Mesenchymal stem cell (in vitro differentiated cells and primary cell): ENCODE measurements around the gene NTNG2.
"Not testable (repeated sequence)": the region's sequence is repeated elsewhere in the genome, so short reads cannot be mapped to it uniquely, and the experiment has no call there.

Source experiments
- DNase-seq: peaks from one replicate; pipeline ENCODE4 v3.0.0-alpha.2; 2013
- H2AFZ ChIP-seq: one replicate; pipeline ENCODE4 v1.6.1; 2013; ENCODE audit warnings: low read depth, mild to moderate bottlenecking, control low read depth, inconsistent platforms, low read length, moderate library complexity
- H2AK5ac ChIP-seq: 2 replicates; pipeline ENCODE4 v1.6.1; 2013; ENCODE audit warnings: low read length, moderate library complexity, mild to moderate bottlenecking, inconsistent platforms; ENCODE audit not compliant: severe bottlenecking
- H2BK120ac ChIP-seq: one replicate; pipeline ENCODE4 v1.6.1; 2013; ENCODE audit warnings: low read depth, mild to moderate bottlenecking, inconsistent platforms, low read length, moderate library complexity
- H2BK12ac ChIP-seq, 2 experiments: one replicate each; pipeline ENCODE4 v1.6.1; 2013; ENCODE audit warnings: inconsistent platforms in 2 of 2, low read length in 2 of 2, mild to moderate bottlenecking in 2 of 2, moderate library complexity in 2 of 2, control low read depth in 1 of 2
- H2BK15ac ChIP-seq: one replicate; pipeline ENCODE4 v1.6.1; 2013; ENCODE audit warnings: mild to moderate bottlenecking, low read depth, inconsistent platforms; ENCODE audit not compliant: poor library complexity, severe bottlenecking
- H2BK5ac ChIP-seq: 2 replicates; pipeline ENCODE4 v1.6.1; 2013; ENCODE audit warnings: low read depth, mild to moderate bottlenecking, low read length, control low read depth, inconsistent platforms; ENCODE audit not compliant: poor library complexity, severe bottlenecking
- H3K14ac ChIP-seq, 2 experiments: one replicate each; pipeline ENCODE4 v1.6.1; 2013; ENCODE audit warnings: inconsistent platforms in 2 of 2, low read length in 2 of 2, control low read depth in 1 of 2, mild to moderate bottlenecking in 1 of 2, moderate library complexity in 1 of 2
- H3K18ac ChIP-seq, 2 experiments: one replicate each; pipeline ENCODE4 v1.6.1; 2013; ENCODE audit warnings: inconsistent platforms in 2 of 2, low read length in 2 of 2, control low read depth in 1 of 2, low read depth in 1 of 2, mild to moderate bottlenecking in 1 of 2
- H3K23ac ChIP-seq, 2 experiments: one replicate each; pipeline ENCODE4 v1.6.1; 2013; ENCODE audit warnings: inconsistent platforms in 2 of 2, low read length in 2 of 2, mild to moderate bottlenecking in 2 of 2, moderate library complexity in 2 of 2, control low read depth in 1 of 2
- H3K27ac ChIP-seq: 2 replicates; pipeline ENCODE4 v1.5.1; 2013; ENCODE audit warnings: mild to moderate bottlenecking, moderate library complexity, low read length, control low read depth, inconsistent platforms; ENCODE audit not compliant: poor library complexity, severe bottlenecking
- H3K27me3 ChIP-seq, 2 experiments: 2 replicates each; pipeline versions ENCODE4 v1.6.1 to v1.7.0; 2013; ENCODE audit warnings: low read length in 2 of 2, mild to moderate bottlenecking in 2 of 2, moderate library complexity in 2 of 2, control low read depth in 1 of 2, inconsistent platforms in 1 of 2; ENCODE audit not compliant: control insufficient read depth in 1 of 2, insufficient read depth in 1 of 2
- H3K36me3 ChIP-seq, 2 experiments: 2 replicates each; pipeline versions ENCODE4 v1.6.1 to v1.7.0; 2013; ENCODE audit warnings: low read length in 2 of 2, control low read depth in 1 of 2, inconsistent platforms in 1 of 2, low read depth in 1 of 2, mild to moderate bottlenecking in 1 of 2; ENCODE audit not compliant: insufficient read depth in 2 of 2, control insufficient read depth in 1 of 2
- H3K4ac ChIP-seq, 2 experiments: one replicate each; pipeline ENCODE4 v1.6.1; 2013; ENCODE audit warnings: inconsistent platforms in 2 of 2, low read length in 2 of 2, mild to moderate bottlenecking in 2 of 2, moderate library complexity in 2 of 2, control low read depth in 1 of 2, low read depth in 1 of 2
- H3K4me1 ChIP-seq: 2 replicates; pipeline ENCODE4 v1.6.1; 2013; ENCODE audit warnings: low read depth, low read length, control low read depth; ENCODE audit not compliant: control insufficient read depth, insufficient read depth
- H3K4me2 ChIP-seq: 2 replicates; pipeline ENCODE4 v1.6.1; 2013; ENCODE audit warnings: low read length, mild to moderate bottlenecking, inconsistent platforms; ENCODE audit not compliant: poor library complexity, severe bottlenecking
- H3K4me3 ChIP-seq, 2 experiments: 2 replicates each; pipeline versions ENCODE4 v1.5.1 to v1.7.0; 2013; ENCODE audit warnings: low read length in 2 of 2, mild to moderate bottlenecking in 2 of 2, control low read depth in 1 of 2, low read depth in 1 of 2; ENCODE audit not compliant: insufficient read depth in 1 of 2
- H3K79me1 ChIP-seq: replicated peaks from 2 replicates; pipeline ENCODE4 v1.6.1; 2013; ENCODE audit warnings: mild to moderate bottlenecking, control low read depth, low read length, inconsistent platforms; ENCODE audit not compliant: poor library complexity, severe bottlenecking
- H3K9ac ChIP-seq: 2 replicates; pipeline ENCODE4 v1.7.0; 2013; ENCODE audit warnings: mild to moderate bottlenecking, low read length, moderate library complexity
- H3K9me3 ChIP-seq: 2 replicates; pipeline ENCODE4 v1.7.0; 2013; ENCODE audit warnings: mild to moderate bottlenecking, low read length; ENCODE audit not compliant: control insufficient read depth
- H4K8ac ChIP-seq: one replicate; pipeline ENCODE4 v1.6.1; 2013; ENCODE audit warnings: inconsistent platforms, mild to moderate bottlenecking, low read length, moderate library complexity
- H4K91ac ChIP-seq: one replicate; pipeline ENCODE4 v1.6.1; 2013; ENCODE audit warnings: mild to moderate bottlenecking, low read length, inconsistent platforms
- WGBS: methylation state at CpG from one replicate; pipeline ENCODE4 v1.1.7; 2013; ENCODE audit warnings: mixed read lengths; 5-methylcytosine and 5-hydroxymethylcytosine counted together

Gene NTNG2

GRCh38 chr9:132126680-132127236 is 35.1 kb upstream of the NTNG2 start:
- Histone ChIP-seq H2BK15ac (no peak overlapping the region), H3K4me3 (peak overlapping the region in 1 of 2 experiments; percentile 42), H3K27ac (no peak overlapping the region), H2AK5ac (no peak overlapping the region), H3K9me3 (no peaks in the 10 kb centered on the region), H3K4me1 (no peaks in the 10 kb centered on the region), H2BK120ac (no peak overlapping the region), H4K91ac (no peak overlapping the region), H3K18ac (no peak overlapping the region), H3K79me1 (no peaks in the 10 kb centered on the region), H3K36me3 (no peaks in the 10 kb centered on the region), H3K23ac (no peak overlapping the region), H2BK12ac (no peak overlapping the region), H3K9ac (no peak overlapping the region), H2BK5ac (no peak overlapping the region), H3K14ac (no peak overlapping the region), H4K8ac (no peak overlapping the region), H2AFZ (no peak overlapping the region), H3K27me3 (peaks cover 70 to 97% of the 10 kb centered on the region in 2 experiments), H3K4ac (no peak overlapping the region), H3K4me2 (no peak overlapping the region)
- no peak for DNase-seq
- 76% methylated on average over 13 of the region's 13 CpGs for WGBS

- Histone ChIP-seq H2BK15ac (no peak overlapping the region), H3K9me3 (no peaks in the 10 kb centered on the region), H3K36me3 (no peaks in the 10 kb centered on the region), H2AK5ac (no peak overlapping the region), H2BK120ac (no peak overlapping the region), H2AFZ (no peak overlapping the region), H3K9ac (no peak overlapping the region), H3K79me1 (no peaks in the 10 kb centered on the region), H2BK5ac (no peak overlapping the region), H3K4ac (no peak overlapping the region), H3K18ac (no peak overlapping the region), H3K4me3 (no peak overlapping the region), H3K27me3 (peaks cover 67 to 98% of the 10 kb centered on the region in 2 experiments), H3K4me1 (no peaks in the 10 kb centered on the region), H3K23ac (no peak overlapping the region), H3K27ac (no peak overlapping the region), H3K4me2 (no peak overlapping the region), H3K14ac (peak overlapping the region in 1 of 2 experiments; percentile 18), H4K91ac (no peak overlapping the region), H2BK12ac (no peak overlapping the region), H4K8ac (no peak overlapping the region)
- WGBS, result 78% methylated on average over 15 of the region's 15 CpGs
- DNase-seq, result no peak
Observed at GRCh38 chr9:132127888-132128534, 33.8 kb upstream of the NTNG2 start.

GRCh38 chr9:132129535-132129934 is 32.3 kb upstream of the NTNG2 start:
- no peak overlapping the region for H3K27ac ChIP-seq
- no peak overlapping the region for H2AFZ ChIP-seq
- no peak for DNase-seq
- H3K9ac ChIP-seq, result no peak overlapping the region
- H3K4me3 ChIP-seq, result no peak overlapping the region
- 86% methylated on average over 12 of the region's 12 CpGs for WGBS
- no peak overlapping the region for H3K14ac ChIP-seq
- H4K8ac ChIP-seq, result no peak overlapping the region
- no peaks in the 10 kb centered on the region for H3K4me1 ChIP-seq
- no peak overlapping the region for H2BK5ac ChIP-seq
- no peak overlapping the region for H4K91ac ChIP-seq
- H2BK15ac ChIP-seq, result no peak overlapping the region
- no peak overlapping the region for H3K18ac ChIP-seq
- H3K9me3 ChIP-seq, result peaks cover 8% of the 10 kb centered on the region
- no peak overlapping the region for H3K4ac ChIP-seq
- H3K36me3 ChIP-seq, result no peaks in the 10 kb centered on the region
- no peaks in the 10 kb centered on the region for H3K79me1 ChIP-seq
- H3K4me2 ChIP-seq, result no peak overlapping the region
- no peak overlapping the region for H2AK5ac ChIP-seq
- no peak overlapping the region for H3K23ac ChIP-seq
- H2BK120ac ChIP-seq, result no peak overlapping the region
- no peak overlapping the region for H2BK12ac ChIP-seq
- H3K27me3 ChIP-seq, result peaks cover 75 to 95% of the 10 kb centered on the region in 2 experiments

- not testable (repeated sequence) for H3K4ac ChIP-seq, H3K4me3 ChIP-seq, H3K14ac ChIP-seq, H3K4me2 ChIP-seq, H4K91ac ChIP-seq, H2AK5ac ChIP-seq, H3K9me3 ChIP-seq, H2BK12ac ChIP-seq, H2AFZ ChIP-seq, H3K36me3 ChIP-seq, H2BK15ac ChIP-seq, H3K23ac ChIP-seq, H3K4me1 ChIP-seq, H2BK120ac ChIP-seq, H3K9ac ChIP-seq, H4K8ac ChIP-seq, H3K27ac ChIP-seq, H3K79me1 ChIP-seq, H2BK5ac ChIP-seq, DNase-seq, H3K18ac ChIP-seq
- 84% methylated on average over 5 of the region's 5 CpGs for WGBS
- H3K27me3 ChIP-seq, result peaks cover 72 to 88% of the 10 kb centered on the region in 2 experiments
Observed at GRCh38 chr9:132134085-132134484, 27.8 kb upstream of the NTNG2 start.
